Mammary epithelial cell (primary cell): ENCODE data around the gene TBC1D8.

Source experiments
- CTCF ChIP-seq, 2 donors: IDR thresholded peaks in 1 of 2; conservative IDR thresholded peaks in 1 of 2; 2 replicates each; pipeline ENCODE4 v1.5.1; 2011 to 2012; ENCODE audit warnings: inconsistent platforms in 2 of 2, low read length in 2 of 2, mild to moderate bottlenecking in 2 of 2, control low read depth in 1 of 2, low read depth in 1 of 2; ENCODE audit not compliant: insufficient read depth in 1 of 2; ENCODE audit errors: extremely low read depth in 1 of 2
- EZH2 ChIP-seq: IDR thresholded peaks from 2 replicates; pipeline ENCODE4 v1.6.1; 2012; ENCODE audit warnings: low read length, inconsistent platforms, borderline replicate concordance

- no peak for TF ChIP-seq CTCF (conservative IDR thresholded peaks at IDR 0.05 in 1 of 2, IDR thresholded peaks at IDR 0.05 in 1 of 2; ENCODE audit: extremely low read depth in 1 of 2, insufficient read depth in 1 of 2, low read depth in 1 of 2, low read length in 2 of 2)
- TF ChIP-seq EZH2, result no peak
Observed at GRCh38 chr2:101027852-101028251, 123.3 kb downstream of the TBC1D8 start.
